ENCODE results near the gene CFAP53.

DNA sequence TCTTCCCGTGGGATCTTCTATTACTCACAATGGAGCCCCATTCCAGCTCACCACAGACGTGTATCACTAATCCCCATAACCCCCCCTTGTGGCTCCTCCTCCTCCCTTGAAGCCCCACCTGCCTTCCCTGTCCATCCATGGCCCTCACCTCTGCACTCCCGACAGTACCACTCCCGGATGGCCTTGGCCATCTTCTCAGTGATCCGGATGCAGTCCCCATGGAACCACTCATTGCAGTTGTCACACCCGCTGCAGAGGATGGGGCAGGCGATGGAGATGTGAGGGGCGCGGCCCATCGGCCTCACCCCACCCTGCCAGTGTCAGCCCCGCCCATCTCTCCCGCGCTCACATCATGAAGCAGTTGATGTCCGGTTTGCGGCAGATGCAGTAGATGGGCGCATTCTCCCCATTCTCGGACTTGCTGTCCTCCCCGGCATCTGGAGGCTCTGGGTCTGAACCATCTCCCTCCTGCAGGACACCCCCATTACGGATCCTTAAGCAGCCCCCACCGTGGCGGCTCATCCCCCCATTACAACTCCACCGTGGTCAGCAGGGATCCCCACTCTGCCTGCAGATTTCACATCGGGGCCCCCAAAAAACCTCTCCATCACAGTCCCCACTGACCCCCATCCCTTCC, 20.2 kb upstream of the CFAP53 start:
- TF ChIP-seq, protein P1, sequence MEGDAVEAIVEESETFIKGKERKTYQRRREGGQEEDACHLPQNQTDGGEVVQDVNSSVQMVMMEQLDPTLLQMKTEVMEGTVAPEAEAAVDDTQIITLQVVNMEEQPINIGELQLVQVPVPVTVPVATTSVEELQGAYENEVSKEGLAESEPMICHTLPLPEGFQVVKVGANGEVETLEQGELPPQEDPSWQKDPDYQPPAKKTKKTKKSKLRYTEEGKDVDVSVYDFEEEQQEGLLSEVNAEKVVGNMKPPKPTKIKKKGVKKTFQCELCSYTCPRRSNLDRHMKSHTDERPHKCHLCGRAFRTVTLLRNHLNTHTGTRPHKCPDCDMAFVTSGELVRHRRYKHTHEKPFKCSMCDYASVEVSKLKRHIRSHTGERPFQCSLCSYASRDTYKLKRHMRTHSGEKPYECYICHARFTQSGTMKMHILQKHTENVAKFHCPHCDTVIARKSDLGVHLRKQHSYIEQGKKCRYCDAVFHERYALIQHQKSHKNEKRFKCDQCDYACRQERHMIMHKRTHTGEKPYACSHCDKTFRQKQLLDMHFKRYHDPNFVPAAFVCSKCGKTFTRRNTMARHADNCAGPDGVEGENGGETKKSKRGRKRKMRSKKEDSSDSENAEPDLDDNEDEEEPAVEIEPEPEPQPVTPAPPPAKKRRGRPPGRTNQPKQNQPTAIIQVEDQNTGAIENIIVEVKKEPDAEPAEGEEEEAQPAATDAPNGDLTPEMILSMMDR (IDR thresholded peaks at IDR 0.05), result no peak
- TF ChIP-seq POLR2A (IDR thresholded peaks at IDR 0.05; ENCODE audit: low read depth) (no peak), POLR2AphosphoS5 (IDR thresholded peaks at IDR 0.05) (no peak)
